Immature natural killer cell (primary cell): ENCODE results near the gene KMT2C. TPM values are rescaled to one million over a fixed set of nuclear protein-coding genes. Genes with fewer than 3 reads are reported as not detected.
"Not testable (repeated sequence)": the region's sequence is repeated elsewhere in the genome, so short reads cannot be mapped to it uniquely, and the experiment has no call there.

Source experiments
- DNase-seq, 3 donors: peaks; one replicate each; pipeline ENCODE4 v3.0.0; 2022; ENCODE audit warnings: mixed read lengths in 1 of 3
- H3K27ac Mint-ChIP-seq, 6 donors: one replicate each; pipeline ENCODE4 v1.8.0; 2020; ENCODE audit warnings: mixed read lengths in 6 of 6, mild to moderate bottlenecking in 5 of 6, inconsistent platforms in 4 of 6, moderate library complexity in 3 of 6
- H3K27me3 Mint-ChIP-seq, 3 donors: one replicate each; pipeline ENCODE4 v1.8.0; 2020 to 2021; ENCODE audit warnings: low read depth in 3 of 3, mild to moderate bottlenecking in 3 of 3, mixed read lengths in 3 of 3, moderate library complexity in 3 of 3, inconsistent platforms in 1 of 3
- H3K36me3 Mint-ChIP-seq, 3 donors: one replicate each; pipeline ENCODE4 v1.8.0; 2020; ENCODE audit warnings: mixed read lengths in 3 of 3, inconsistent platforms in 2 of 3, mild to moderate bottlenecking in 2 of 3
- H3K4me1 Mint-ChIP-seq, 2 donors: one replicate each; pipeline ENCODE4 v1.8.0; 2020; ENCODE audit warnings: inconsistent platforms in 2 of 2, mild to moderate bottlenecking in 2 of 2, mixed read lengths in 2 of 2, moderate library complexity in 1 of 2
- H3K4me3 Mint-ChIP-seq, 5 donors: one replicate each; pipeline ENCODE4 v1.8.0; 2020; ENCODE audit warnings: mild to moderate bottlenecking in 5 of 5, mixed read lengths in 5 of 5, inconsistent platforms in 3 of 5, moderate library complexity in 3 of 5
- H3K9me3 Mint-ChIP-seq, 6 donors: one replicate each; pipeline ENCODE4 v1.8.0; 2020; ENCODE audit warnings: mild to moderate bottlenecking in 6 of 6, mixed read lengths in 6 of 6, inconsistent platforms in 4 of 6, moderate library complexity in 3 of 6
- polyA plus RNA-seq, 3 donors: library from polyadenylated mRNA; unstranded; fragments of 300-500 nt; fragmentation: Illumina TruSeq; gene quantifications; one replicate each; pipeline ENCODE4 v1.2.3, GENCODE V29; 2021

KMT2C gene
- polyA plus RNA-seq, 3 donors from 2014 or later: 5.3 to 24.6 (median 5.6) TPM

DNA sequence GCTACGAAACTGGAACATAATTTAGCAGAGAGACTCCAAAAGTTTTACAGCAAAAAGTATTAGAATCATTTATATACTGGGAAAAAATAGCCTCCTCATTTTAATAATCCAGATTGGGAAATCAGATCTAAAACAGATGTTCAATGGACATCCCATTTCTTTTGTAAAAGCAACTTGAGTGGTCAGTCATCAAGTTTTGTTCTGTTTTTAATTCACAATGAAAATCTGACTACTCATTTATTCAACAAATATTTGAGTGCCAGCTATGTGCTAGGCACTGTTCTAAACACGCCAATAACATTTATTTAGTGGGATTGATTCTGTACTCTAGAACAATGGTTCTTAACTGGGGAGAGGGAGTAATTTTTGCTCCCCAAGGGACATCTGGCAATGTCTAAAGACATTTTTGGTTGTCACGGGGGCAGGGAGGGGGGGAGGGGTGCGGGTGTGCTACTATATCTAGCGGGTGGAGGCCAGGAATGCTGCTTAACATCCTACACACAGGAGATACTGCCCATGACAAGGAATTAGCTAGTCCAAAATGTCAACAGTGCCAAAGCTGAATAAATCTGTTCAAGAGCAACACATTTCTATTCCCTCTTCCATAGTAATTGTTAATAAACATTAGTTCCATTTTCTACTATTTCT lies 54.7 kb downstream of the KMT2C start:
- Mint-ChIP-seq H3K27ac (peak overlapping the region in 1 of 6 donors; percentile 18), H3K4me3 (peak overlapping the region in 1 of 5 donors; percentile 7), H3K4me1 (peaks cover 39 to 40% of the 10 kb centered on the region in 2 donors)
- not testable (repeated sequence) for DNase-seq, H3K27me3 Mint-ChIP-seq, H3K9me3 Mint-ChIP-seq, H3K36me3 Mint-ChIP-seq

DNA sequence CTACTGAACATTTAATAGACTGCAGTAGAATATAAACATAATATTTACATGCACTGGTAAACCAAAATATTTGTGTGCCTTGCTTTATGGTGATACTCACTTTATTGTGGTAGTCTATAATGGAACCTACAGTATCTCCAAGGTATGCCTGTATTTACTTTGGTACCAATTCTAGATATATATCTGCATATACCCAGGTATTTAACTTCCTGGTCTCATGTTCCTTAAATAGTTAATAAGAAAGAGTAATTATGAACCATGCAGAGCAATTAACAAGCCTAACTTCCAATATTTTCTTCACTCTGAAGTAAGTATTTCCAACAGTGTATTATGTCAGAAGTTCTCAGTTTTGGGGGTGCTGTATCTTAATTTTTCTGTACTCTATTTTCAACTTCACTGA lies 57.3 kb downstream of the KMT2C start:
- not testable (repeated sequence) for H3K4me3 Mint-ChIP-seq, H3K27me3 Mint-ChIP-seq, DNase-seq, H3K36me3 Mint-ChIP-seq, H3K9me3 Mint-ChIP-seq, H3K27ac Mint-ChIP-seq
- H3K4me1 Mint-ChIP-seq: peaks cover 55 to 59% of the 10 kb centered on the region in 2 donors

DNA sequence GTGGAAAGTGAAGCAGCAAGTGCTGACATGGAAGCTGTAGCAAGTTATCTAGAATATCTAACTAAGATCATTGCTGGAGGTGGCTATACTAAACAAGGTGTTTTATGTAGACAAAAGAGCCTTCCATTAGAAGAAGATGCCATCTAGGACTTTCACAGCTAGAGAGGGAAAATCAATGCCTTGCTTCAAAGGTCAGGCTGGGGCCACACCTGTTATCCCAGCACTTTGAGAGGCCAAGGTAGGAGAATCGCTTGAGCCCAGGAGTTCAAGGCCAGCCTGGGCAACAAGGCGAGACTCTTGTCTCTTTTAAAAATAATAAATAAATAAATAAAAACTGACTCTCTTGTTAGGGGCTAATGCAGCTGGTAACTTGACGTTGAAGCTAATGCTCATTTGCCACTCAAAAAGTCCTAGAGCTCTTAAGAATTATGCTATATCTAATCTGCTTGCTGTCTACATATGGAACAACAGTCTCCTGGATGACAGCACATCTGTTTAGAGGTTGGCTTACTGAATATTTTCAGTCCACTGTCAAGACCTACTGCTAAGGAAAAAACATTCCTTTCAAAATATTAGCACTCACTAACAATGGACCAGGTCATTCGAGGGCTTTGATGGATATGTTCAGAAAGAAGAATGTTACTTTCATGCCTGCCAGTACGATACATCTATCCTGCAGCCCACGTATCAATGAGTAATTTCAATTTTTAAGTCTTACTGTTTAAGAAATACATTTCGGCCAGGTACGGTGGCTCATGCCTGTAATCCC lies 58.9 kb downstream of the KMT2C start:
- not testable (repeated sequence) for H3K4me3 Mint-ChIP-seq, H3K27ac Mint-ChIP-seq, H3K9me3 Mint-ChIP-seq, H3K27me3 Mint-ChIP-seq, DNase-seq, H3K36me3 Mint-ChIP-seq
- peaks cover 71 to 74% of the 10 kb centered on the region in 2 donors for H3K4me1 Mint-ChIP-seq

DNA sequence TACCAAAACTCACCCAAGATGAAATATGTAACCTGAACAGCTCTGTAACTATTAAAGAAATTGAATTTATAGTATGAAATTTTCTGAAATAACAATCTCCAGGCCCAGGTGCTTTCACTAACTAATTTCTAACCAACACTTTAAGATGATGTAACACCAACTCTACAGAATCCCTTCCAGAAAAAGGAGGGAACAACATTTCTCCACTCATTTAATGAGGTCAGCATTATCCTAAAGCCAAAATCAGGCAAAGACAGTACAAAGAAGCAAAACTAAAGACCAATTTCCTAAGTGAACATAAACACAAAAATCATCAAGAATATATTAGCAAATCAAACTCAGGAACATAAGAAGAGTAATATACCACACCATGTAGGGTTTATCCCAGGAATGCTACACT lies 65.5 kb downstream of the KMT2C start:
- Mint-ChIP-seq H3K27me3 (peaks cover 0 to 5% (median 1%) of the 10 kb centered on the region in 3 donors), H3K4me1 (peaks cover 77 to 85% of the 10 kb centered on the region in 2 donors), H3K4me3 (peak overlapping the region in 3 of 5 donors; percentile 3 to 28 (median 13)), H3K27ac (peak overlapping the region in 2 of 6 donors; percentile 1 to 29), H3K9me3 (peaks cover 0 to 6% (median 1%) of the 10 kb centered on the region in 6 donors), H3K36me3 (peaks cover 4 to 14% (median 11%) of the 10 kb centered on the region in 3 donors)
- DNase-seq: no peak

GRCh38 chr7:152369518-152369917 lies 66.3 kb downstream of the KMT2C start:
- Mint-ChIP-seq H3K27ac (peak overlapping the region in 5 of 6 donors; percentile 4 to 66 (median 37)), H3K27me3 (peaks cover 0 to 3% (median 1%) of the 10 kb centered on the region in 3 donors), H3K4me3 (peak overlapping the region in 2 of 5 donors; percentile 2 to 23)

GRCh38 chr7:152367170-152367569 lies 68.6 kb downstream of the KMT2C start:
- H3K27me3 Mint-ChIP-seq: peaks cover 0 to 3% (median 1%) of the 10 kb centered on the region in 3 donors

More at GRCh38 chr7:152369518-152369917, 66.3 kb downstream of the KMT2C start:
- peaks cover 74 to 91% of the 10 kb centered on the region in 2 donors for H3K4me1 Mint-ChIP-seq
- peaks cover 4 to 14% (median 11%) of the 10 kb centered on the region in 3 donors for H3K36me3 Mint-ChIP-seq
- peaks cover 0 to 6% (median 1%) of the 10 kb centered on the region in 6 donors for H3K9me3 Mint-ChIP-seq
- DNase-seq: no peak

GRCh38 chr7:152366662-152367061 lies 69.1 kb downstream of the KMT2C start:
- peaks cover 0 to 4% (median 1%) of the 10 kb centered on the region in 6 donors for H3K9me3 Mint-ChIP-seq
- peaks cover 0 to 2% (median 1%) of the 10 kb centered on the region in 3 donors for H3K27me3 Mint-ChIP-seq
- H3K4me3 Mint-ChIP-seq: no peak overlapping the region
- peaks cover 74 to 91% of the 10 kb centered on the region in 2 donors for H3K4me1 Mint-ChIP-seq
- no peak overlapping the region for H3K27ac Mint-ChIP-seq
- peaks cover 4 to 11% (median 11%) of the 10 kb centered on the region in 3 donors for H3K36me3 Mint-ChIP-seq
- no peak for DNase-seq

More at GRCh38 chr7:152367170-152367569, 68.6 kb downstream of the KMT2C start:
- peaks cover 0 to 6% (median 1%) of the 10 kb centered on the region in 6 donors for H3K9me3 Mint-ChIP-seq
- peaks cover 4 to 14% (median 11%) of the 10 kb centered on the region in 3 donors for H3K36me3 Mint-ChIP-seq
- no peak overlapping the region for H3K27ac Mint-ChIP-seq
- no peak overlapping the region for H3K4me3 Mint-ChIP-seq
- DNase-seq: no peak
- H3K4me1 Mint-ChIP-seq: peaks cover 74 to 91% of the 10 kb centered on the region in 2 donors

DNA sequence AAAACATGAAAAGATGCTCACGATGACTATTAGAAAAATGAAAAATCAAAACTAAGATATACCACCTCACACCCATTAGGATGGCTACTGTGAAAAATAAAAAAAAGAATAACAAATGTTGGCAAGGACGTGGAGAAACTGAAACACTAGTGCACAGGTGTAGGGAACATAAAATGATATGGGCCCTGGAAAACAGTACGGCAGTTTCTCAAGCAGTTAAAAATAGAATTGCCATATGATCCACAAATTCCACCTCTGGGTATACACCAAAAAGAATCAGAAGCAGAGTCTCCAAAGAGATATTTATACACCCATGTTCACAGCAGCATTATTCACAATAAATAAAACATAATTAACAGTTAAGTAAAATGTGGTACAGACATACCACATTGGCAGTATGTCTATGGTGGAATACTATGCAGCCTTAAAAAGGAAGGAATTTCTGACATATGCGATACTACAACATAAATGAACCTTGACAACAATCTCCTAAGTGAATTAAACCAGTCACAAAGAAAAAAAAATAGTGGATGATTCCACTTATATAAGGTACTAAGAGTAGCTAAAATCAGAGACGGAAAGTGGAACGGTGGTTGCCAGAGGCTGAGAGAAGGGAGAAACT lies 69.7 kb downstream of the KMT2C start:
- no peak for DNase-seq
- Mint-ChIP-seq H3K27ac (peak overlapping the region in 1 of 6 donors; percentile 7), H3K9me3 (peaks cover 0 to 1% (median 0%) of the 10 kb centered on the region in 6 donors), H3K4me3 (peak overlapping the region in 1 of 5 donors; percentile 63), H3K36me3 (peaks cover 4 to 8% (median 7%) of the 10 kb centered on the region in 3 donors), H3K27me3 (peaks cover 0 to 2% (median 1%) of the 10 kb centered on the region in 3 donors), H3K4me1 (peaks cover 69 to 90% of the 10 kb centered on the region in 2 donors)

GRCh38 chr7:152363798-152364197 lies 72.0 kb downstream of the KMT2C start:
- Mint-ChIP-seq H3K36me3 (peaks cover 4 to 7% (median 7%) of the 10 kb centered on the region in 3 donors), H3K4me1 (peaks cover 56 to 79% of the 10 kb centered on the region in 2 donors), H3K4me3 (no peak overlapping the region), H3K9me3 (no peaks in the 10 kb centered on the region), H3K27ac (no peak overlapping the region), H3K27me3 (peaks cover 0 to 2% (median 1%) of the 10 kb centered on the region in 3 donors)
- no peak for DNase-seq

DNA sequence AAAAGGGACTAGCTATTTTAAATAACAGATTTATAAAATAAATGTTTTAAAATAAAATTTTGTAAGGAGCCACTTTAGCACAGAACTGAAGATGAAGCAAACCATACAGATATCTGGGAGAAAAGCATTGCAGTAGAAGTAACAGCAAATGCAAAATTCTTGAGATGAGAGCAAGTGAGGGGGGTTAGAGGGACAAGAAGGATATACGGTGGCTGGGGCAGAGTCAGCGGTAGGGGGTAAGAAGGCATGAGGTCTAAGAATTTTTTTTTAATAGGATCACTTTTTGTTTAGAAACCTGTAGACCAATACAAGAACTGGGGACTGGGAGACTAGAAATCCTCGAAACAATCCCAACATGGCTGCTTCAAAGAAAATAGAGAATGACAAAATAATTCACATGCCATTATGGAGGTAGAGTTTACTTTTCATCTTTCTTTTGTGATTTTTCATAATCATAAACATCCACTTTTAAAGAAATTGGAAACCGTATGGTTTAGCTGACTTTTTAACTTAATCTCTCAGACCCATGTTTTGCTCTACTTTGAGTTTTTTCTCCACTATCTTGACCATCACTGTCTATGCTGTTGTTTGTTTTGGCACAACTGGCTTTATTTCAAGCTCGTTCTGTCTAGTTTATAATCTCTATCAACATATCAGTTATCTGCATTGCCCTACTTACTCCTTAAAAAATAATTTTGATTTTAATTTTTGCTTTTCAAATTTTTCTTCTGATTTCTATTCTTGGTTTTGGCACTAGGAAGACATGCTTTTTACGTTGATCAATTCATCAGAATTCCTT lies 73.5 kb downstream of the KMT2C start:
- peak overlapping the region in 2 of 6 donors; percentile 9 to 34 for H3K27ac Mint-ChIP-seq
- no peaks in the 10 kb centered on the region for H3K9me3 Mint-ChIP-seq
- H3K36me3 Mint-ChIP-seq: peaks cover 4 to 7% (median 7%) of the 10 kb centered on the region in 3 donors
- H3K4me3 Mint-ChIP-seq: peak overlapping the region in 1 of 5 donors; percentile 9
- DNase-seq: no peak
- peaks cover 0 to 2% (median 0%) of the 10 kb centered on the region in 3 donors for H3K27me3 Mint-ChIP-seq
- H3K4me1 Mint-ChIP-seq: peaks cover 48 to 74% of the 10 kb centered on the region in 2 donors

GRCh38 chr7:152355474-152356057 lies 80.2 kb downstream of the KMT2C start:
- Mint-ChIP-seq H3K4me3 (no peak overlapping the region), H3K27me3 (peaks cover 0 to 2% (median 2%) of the 10 kb centered on the region in 3 donors), H3K4me1 (peaks cover 26 to 60% of the 10 kb centered on the region in 2 donors), H3K36me3 (peaks cover 9 to 18% (median 12%) of the 10 kb centered on the region in 3 donors), H3K9me3 (no peaks in the 10 kb centered on the region), H3K27ac (peak overlapping the region in 1 of 6 donors; percentile 44)
- no peak for DNase-seq

GRCh38 chr7:152354061-152354460 lies 81.7 kb downstream of the KMT2C start:
- H3K4me1 Mint-ChIP-seq: peaks cover 24 to 63% of the 10 kb centered on the region in 2 donors
- peaks cover 9 to 19% (median 12%) of the 10 kb centered on the region in 3 donors for H3K36me3 Mint-ChIP-seq
- no peaks in the 10 kb centered on the region for H3K9me3 Mint-ChIP-seq
- H3K4me3 Mint-ChIP-seq: no peak overlapping the region
- no peak for DNase-seq
- H3K27ac Mint-ChIP-seq: no peak overlapping the region
- peaks cover 0 to 2% (median 2%) of the 10 kb centered on the region in 3 donors for H3K27me3 Mint-ChIP-seq
